SH-SY5Y (cell line): Measurements from ENCODE around the gene NPL.

ENCODE experiments used
- GATA2 ChIP-seq: IDR thresholded peaks from 2 replicates; pipeline ENCODE4 v1.6.1; 2011; ENCODE audit warnings: mild to moderate bottlenecking, low read depth, low read length
- GATA3 ChIP-seq: IDR thresholded peaks from 2 replicates; pipeline ENCODE4 v1.6.1; 2011; ENCODE audit warnings: low read depth, mild to moderate bottlenecking, low read length, moderate library complexity

- no peak for TF ChIP-seq GATA2
- TF ChIP-seq GATA3 = no peak
Observed at GRCh38 chr1:182834326-182834725, 44.8 kb downstream of the NPL start.
